A549 (cell line): ENCODE measurements around the gene BAHD1. TPM values are rescaled to one million over a fixed set of nuclear protein-coding genes. Genes with fewer than 3 reads are reported as not detected.

Source experiments
- ATAC-seq, 2 experiments: fragments of 200-7000 bp in 1 of 2; fragments of >200 bp in 1 of 2; cut with Nextera tagmentation in 1 of 2; cut with Tn5 transposase in 1 of 2; 3 replicates each; pipeline versions ENCODE4 v1.8.0 to v1.9.1; 2018 to 2020; ENCODE audit warnings: mild to moderate bottlenecking in 1 of 2, moderate library complexity in 1 of 2
- CTCF ChIA-PET: fragments of 300-600 bp; sonication (Branson Sonifier 250); formaldehyde crosslinking; extraction: SDS; loops from one replicate; lab custom pipeline; 2021; ENCODE audit warnings: antibody characterized with exemption, inconsistent platforms; lab: Yijun Ruan, JAX
- POLR2A ChIA-PET: fragments of 350-600 bp; formaldehyde crosslinking; extraction: SDS; loops from one replicate; lab custom pipeline; 2021; ENCODE audit warnings: antibody characterized with exemption, inconsistent platforms; lab: Yijun Ruan, JAX
- DNase-seq, 2 experiments: peaks; one replicate each; pipeline versions ENCODE4 v3.0.0 to v3.0.0-alpha.2; 2011 to 2016; ENCODE audit warnings: low read depth in 1 of 2, low spot score in 1 of 2
- FAIRE-seq: peaks from 2 replicates; lab custom pipeline; 2011; peaks lifted over from hg19 to GRCh38; lab: Jason Lieb, UNC
- H3K27ac ChIP-seq, 2 experiments: fragments of >200 bp; sonication (Bioruptor Twin); formaldehyde crosslinking; 3 replicates each; pipeline ENCODE4 v1.5.1; 2016 to 2017
- H3K4me1 ChIP-seq: fragments of >200 bp; sonication (Bioruptor Twin); formaldehyde crosslinking; 3 replicates; pipeline ENCODE4 v1.6.1; 2016
- H3K4me2 ChIP-seq: fragments of >200 bp; sonication (Bioruptor Twin); formaldehyde crosslinking; 3 replicates; pipeline ENCODE4 v1.6.1; 2016
- H3K4me3 ChIP-seq: fragments of >200 bp; sonication (Bioruptor Twin); formaldehyde crosslinking; 3 replicates; pipeline ENCODE4 v1.5.1; 2016
- H3K9me3 ChIP-seq: fragments of >200 bp; sonication (Bioruptor Twin); formaldehyde crosslinking; 3 replicates; pipeline ENCODE4 v1.6.1; 2016
- CHD2 ChIP-seq: fragments of 150-350 bp; IDR thresholded peaks from 2 replicates; pipeline ENCODE4 v1.6.1; 2014; ENCODE audit warnings: low read length; ENCODE audit not compliant: partially characterized antibody
- EHF ChIP-seq: fragments of 250-450 bp; sonication (Bioruptor Pico); IDR thresholded peaks from 2 replicates; pipeline ENCODE4 v1.5.0; 2020; ENCODE audit warnings: mild to moderate bottlenecking
- ESRRA ChIP-seq: fragments of 150-350 bp; IDR thresholded peaks from 2 replicates; pipeline ENCODE4 v1.6.1; 2014; ENCODE audit warnings: mild to moderate bottlenecking, low read length, borderline replicate concordance
- FOSB ChIP-seq: fragments of 250-450 bp; sonication (Bioruptor Pico); IDR thresholded peaks from 2 replicates; pipeline ENCODE4 v1.5.0; 2020; ENCODE audit warnings: mild to moderate bottlenecking, moderate library complexity
- FOXS1 ChIP-seq: fragments of 250-450 bp; sonication (Bioruptor Pico); IDR thresholded peaks from 2 replicates; pipeline ENCODE4 v1.5.0; 2020; ENCODE audit warnings: mild to moderate bottlenecking, moderate library complexity
- GATA3 ChIP-seq: IDR thresholded peaks from 2 replicates; pipeline ENCODE4 v1.6.1; 2012; ENCODE audit warnings: borderline replicate concordance
- HDAC2 ChIP-seq: fragments of 200-600 bp; sonication (generic); IDR thresholded peaks from 2 replicates; pipeline ENCODE4 v1.6.1; 2016
- HOXA7 ChIP-seq: fragments of 250-450 bp; sonication (Bioruptor Pico); IDR thresholded peaks from 2 replicates; pipeline ENCODE4 v1.5.0; 2020; ENCODE audit warnings: mild to moderate bottlenecking, moderate library complexity
- HOXB13 ChIP-seq: fragments of 250-450 bp; sonication (Bioruptor Pico); IDR thresholded peaks from 2 replicates; pipeline ENCODE4 v1.5.0; 2020; ENCODE audit warnings: low read depth, mild to moderate bottlenecking, moderate library complexity
- JUN ChIP-seq, 2 experiments: fragments of >200 bp; sonication (Bioruptor Twin); formaldehyde crosslinking; IDR thresholded peaks; 2 replicates in 1 of 2; 3 replicates in 1 of 2; pipeline ENCODE4 v1.6.1; 2016 to 2017
- KDM1A ChIP-seq: fragments of 200-600 bp; sonication (generic); IDR thresholded peaks from 2 replicates; pipeline ENCODE4 v1.6.1; 2016; ENCODE audit warnings: low read depth, mild to moderate bottlenecking
- MAZ ChIP-seq: fragments of 150-350 bp; IDR thresholded peaks from 2 replicates; pipeline ENCODE4 v1.6.1; 2014; ENCODE audit warnings: antibody characterized with exemption, low read depth, low read length, borderline replicate concordance
- POLR2A ChIP-seq: IDR thresholded peaks from 2 replicates; pipeline ENCODE4 v1.6.1; 2012; ENCODE audit warnings: mild to moderate bottlenecking, low read length
- RAD21 ChIP-seq, 2 experiments: fragments of >200 bp in 1 of 2; sonication (Bioruptor Twin) in 1 of 2; formaldehyde crosslinking in 1 of 2; IDR thresholded peaks in 1 of 2; conservative IDR thresholded peaks in 1 of 2; 2 replicates in 1 of 2; 3 replicates in 1 of 2; pipeline ENCODE4 v1.6.1; 2012 to 2018; ENCODE audit warnings: inconsistent platforms in 1 of 2
- RARB ChIP-seq: fragments of 250-450 bp; sonication (Bioruptor Pico); IDR thresholded peaks from 2 replicates; pipeline ENCODE4 v1.8.0; 2021; ENCODE audit warnings: mild to moderate bottlenecking, moderate library complexity
- RNF2 ChIP-seq: fragments of 200-600 bp; sonication (generic); IDR thresholded peaks from 2 replicates; pipeline ENCODE4 v1.6.1; 2016; ENCODE audit warnings: low read depth, mild to moderate bottlenecking, antibody characterized with exemption, moderate library complexity, borderline replicate concordance
- SMC3 ChIP-seq: fragments of >200 bp; sonication (Bioruptor Twin); formaldehyde crosslinking; IDR thresholded peaks from 3 replicates; pipeline ENCODE4 v1.6.1; 2018; ENCODE audit warnings: inconsistent platforms
- TFCP2L1 ChIP-seq: fragments of 250-450 bp; sonication (Bioruptor Pico); IDR thresholded peaks from 2 replicates; pipeline ENCODE4 v1.5.0; 2021; ENCODE audit warnings: mild to moderate bottlenecking
- WGBS: methylation state at CpG from one replicate; pipeline ENCODE4 v1.1.6; 2017; ENCODE audit errors: missing lambda C conversion rate; 5-methylcytosine and 5-hydroxymethylcytosine counted together
- polyA plus RNA-seq, 4 experiments: library from polyadenylated mRNA; depleted of rRNA in 3 of 4; stranded (reverse); fragments of >200 nt; fragmentation: RNase III in 1 of 4; extraction: RNeasy Plus Mini Kit Qiagen cat#74134 plus additional on column Dnase treatment in 1 of 4; gene quantifications; 2 replicates in 3 of 4; 3 replicates in 1 of 4; pipeline ENCODE4 v1.2.3, GENCODE V29; 2011 to 2017
- TF ChIP-seq, protein P1 (sequence below): fragments of 200-600 bp; sonication (generic); IDR thresholded peaks from 2 replicates; pipeline ENCODE4 v1.6.1; 2016; ENCODE audit warnings: antibody characterized with exemption, mild to moderate bottlenecking, moderate library complexity
- TF ChIP-seq, protein P2 (sequence below): fragments of >200 bp; sonication (Bioruptor Twin); formaldehyde crosslinking; IDR thresholded peaks from 3 replicates; pipeline ENCODE4 v1.6.1; 2016
- TF ChIP-seq, protein P3 (sequence below): fragments of >200 bp; sonication (Bioruptor Twin); formaldehyde crosslinking; IDR thresholded peaks from 2 replicates; pipeline ENCODE4 v1.6.1; 2016
- TF ChIP-seq, protein P4 (sequence below): fragments of >200 bp; sonication (Bioruptor Twin); formaldehyde crosslinking; IDR thresholded peaks from 3 replicates; pipeline ENCODE4 v1.5.1; 2016

The BAHD1 gene
- polyA plus RNA-seq, 2 of the 4 experiments (the other 2 are of a cell fraction) = 2.3 to 11.1 TPM

DNA sequence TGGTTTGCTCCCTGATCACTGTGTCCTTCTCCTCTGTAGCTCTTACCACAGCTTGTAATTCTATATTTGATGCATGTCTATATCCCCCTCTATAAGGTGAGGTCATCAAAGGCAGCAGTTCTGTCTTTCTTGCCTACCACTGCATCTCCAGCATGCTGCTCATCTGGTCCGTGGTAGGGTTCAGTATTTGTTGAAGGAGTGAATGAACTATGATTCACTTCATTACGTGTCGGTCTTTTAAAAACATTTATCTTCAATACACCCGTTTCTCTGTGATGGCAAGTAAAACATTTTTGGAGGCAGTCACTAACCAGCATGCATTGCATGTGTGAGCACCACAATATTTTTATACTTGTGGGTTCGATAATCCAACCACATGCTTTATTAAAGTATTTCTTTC lies 57.7 kb downstream of the BAHD1 start (continued):
- no peak for TF ChIP-seq SMC3
- TF ChIP-seq, protein P1, sequence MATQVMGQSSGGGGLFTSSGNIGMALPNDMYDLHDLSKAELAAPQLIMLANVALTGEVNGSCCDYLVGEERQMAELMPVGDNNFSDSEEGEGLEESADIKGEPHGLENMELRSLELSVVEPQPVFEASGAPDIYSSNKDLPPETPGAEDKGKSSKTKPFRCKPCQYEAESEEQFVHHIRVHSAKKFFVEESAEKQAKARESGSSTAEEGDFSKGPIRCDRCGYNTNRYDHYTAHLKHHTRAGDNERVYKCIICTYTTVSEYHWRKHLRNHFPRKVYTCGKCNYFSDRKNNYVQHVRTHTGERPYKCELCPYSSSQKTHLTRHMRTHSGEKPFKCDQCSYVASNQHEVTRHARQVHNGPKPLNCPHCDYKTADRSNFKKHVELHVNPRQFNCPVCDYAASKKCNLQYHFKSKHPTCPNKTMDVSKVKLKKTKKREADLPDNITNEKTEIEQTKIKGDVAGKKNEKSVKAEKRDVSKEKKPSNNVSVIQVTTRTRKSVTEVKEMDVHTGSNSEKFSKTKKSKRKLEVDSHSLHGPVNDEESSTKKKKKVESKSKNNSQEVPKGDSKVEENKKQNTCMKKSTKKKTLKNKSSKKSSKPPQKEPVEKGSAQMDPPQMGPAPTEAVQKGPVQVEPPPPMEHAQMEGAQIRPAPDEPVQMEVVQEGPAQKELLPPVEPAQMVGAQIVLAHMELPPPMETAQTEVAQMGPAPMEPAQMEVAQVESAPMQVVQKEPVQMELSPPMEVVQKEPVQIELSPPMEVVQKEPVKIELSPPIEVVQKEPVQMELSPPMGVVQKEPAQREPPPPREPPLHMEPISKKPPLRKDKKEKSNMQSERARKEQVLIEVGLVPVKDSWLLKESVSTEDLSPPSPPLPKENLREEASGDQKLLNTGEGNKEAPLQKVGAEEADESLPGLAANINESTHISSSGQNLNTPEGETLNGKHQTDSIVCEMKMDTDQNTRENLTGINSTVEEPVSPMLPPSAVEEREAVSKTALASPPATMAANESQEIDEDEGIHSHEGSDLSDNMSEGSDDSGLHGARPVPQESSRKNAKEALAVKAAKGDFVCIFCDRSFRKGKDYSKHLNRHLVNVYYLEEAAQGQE = no peak
- no peak for TF ChIP-seq FOXS1 (CRISPR knock-in tag)

DNA sequence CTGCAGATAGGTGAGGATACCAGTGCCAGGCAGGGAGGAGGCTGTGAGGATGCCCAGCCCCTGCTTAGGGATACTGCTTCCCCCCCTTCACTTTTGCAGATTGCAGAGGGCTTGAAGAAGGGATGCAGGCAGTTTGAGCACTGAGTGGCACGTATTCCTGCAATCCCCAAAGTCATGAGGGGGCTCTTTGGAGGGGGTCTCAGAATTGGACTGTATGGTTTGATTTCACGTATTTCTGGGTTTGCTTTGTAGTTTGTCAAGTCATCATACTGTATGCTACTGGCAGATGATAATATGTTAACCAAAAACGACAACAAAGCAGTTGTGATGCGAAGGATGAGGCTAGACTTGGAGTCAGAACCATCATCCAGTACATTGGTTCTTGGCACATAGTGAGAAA lies 58.1 kb downstream of the BAHD1 start:
- WGBS = 72% methylated on average over 4 of the region's 4 CpGs
- CTCF ChIA-PET = no interaction called here
- ATAC-seq = no peak
- Histone ChIP-seq H3K9me3 (no peaks in the 10 kb centered on the region), H3K4me2 (no peak overlapping the region), H3K4me1 (peaks cover 9% of the 10 kb centered on the region; the same call in 1 of the 3 replicates)
- DNase-seq = no peak
- no peak for FAIRE-seq
- TF ChIP-seq KDM1A (no peak), ESRRA (no peak), JUN (IDR thresholded peaks at IDR 0.05) (no peak), SMC3 (no peak), RAD21 (conservative IDR thresholded peaks at IDR 0.05 in 1 of 2, IDR thresholded peaks at IDR 0.05 in 1 of 2) (no peak), CHD2 (no peak), TFCP2L1 (CRISPR knock-in tag) (no peak), RARB (no peak), GATA3 (no peak), EHF (CRISPR knock-in tag) (no peak), MAZ (no peak)
- TF ChIP-seq, protein P2, sequence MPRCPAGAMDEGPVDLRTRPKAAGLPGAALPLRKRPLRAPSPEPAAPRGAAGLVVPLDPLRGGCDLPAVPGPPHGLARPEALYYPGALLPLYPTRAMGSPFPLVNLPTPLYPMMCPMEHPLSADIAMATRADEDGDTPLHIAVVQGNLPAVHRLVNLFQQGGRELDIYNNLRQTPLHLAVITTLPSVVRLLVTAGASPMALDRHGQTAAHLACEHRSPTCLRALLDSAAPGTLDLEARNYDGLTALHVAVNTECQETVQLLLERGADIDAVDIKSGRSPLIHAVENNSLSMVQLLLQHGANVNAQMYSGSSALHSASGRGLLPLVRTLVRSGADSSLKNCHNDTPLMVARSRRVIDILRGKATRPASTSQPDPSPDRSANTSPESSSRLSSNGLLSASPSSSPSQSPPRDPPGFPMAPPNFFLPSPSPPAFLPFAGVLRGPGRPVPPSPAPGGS = no peak
- TF ChIP-seq, protein P3, sequence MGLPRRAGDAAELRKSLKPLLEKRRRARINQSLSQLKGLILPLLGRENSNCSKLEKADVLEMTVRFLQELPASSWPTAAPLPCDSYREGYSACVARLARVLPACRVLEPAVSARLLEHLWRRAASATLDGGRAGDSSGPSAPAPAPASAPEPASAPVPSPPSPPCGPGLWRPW = no peak
- TF ChIP-seq, protein P1 = no peak
- TF ChIP-seq, all 56 proteins: peak for 0
- H3K4me3 ChIP-seq = no peak overlapping the region
- no peak overlapping the region for H3K27ac ChIP-seq
- POLR2A ChIA-PET = no interaction called here

DNA sequence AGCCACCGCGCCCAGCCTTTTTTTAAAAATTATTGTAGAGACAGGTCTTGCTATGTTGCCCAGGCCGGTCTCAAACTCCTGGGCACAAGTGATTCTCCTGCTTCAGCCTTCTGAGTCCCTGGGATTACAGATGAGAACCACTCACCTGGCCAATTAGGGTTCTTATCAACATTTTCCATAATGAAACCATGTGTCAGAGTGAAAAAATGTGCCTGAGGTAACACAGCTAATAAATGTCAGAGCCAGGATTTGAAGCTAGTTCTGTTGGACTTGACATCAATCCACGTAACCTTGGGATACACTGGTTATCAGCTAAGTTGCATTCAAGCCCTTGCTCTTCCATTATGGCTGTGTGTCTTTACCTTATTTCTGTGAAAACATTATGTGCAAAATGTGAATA lies 59.2 kb downstream of the BAHD1 start:
- no peak for DNase-seq
- no peak for FAIRE-seq

More for the DNA sequence above, 59.2 kb downstream of the BAHD1 start:
- no peak for TF ChIP-seq FOSB (CRISPR knock-in tag)
- TF ChIP-seq RNF2 = no peak
- TF ChIP-seq, protein P3 = no peak
- TF ChIP-seq HDAC2 = no peak
- TF ChIP-seq, protein P4, sequence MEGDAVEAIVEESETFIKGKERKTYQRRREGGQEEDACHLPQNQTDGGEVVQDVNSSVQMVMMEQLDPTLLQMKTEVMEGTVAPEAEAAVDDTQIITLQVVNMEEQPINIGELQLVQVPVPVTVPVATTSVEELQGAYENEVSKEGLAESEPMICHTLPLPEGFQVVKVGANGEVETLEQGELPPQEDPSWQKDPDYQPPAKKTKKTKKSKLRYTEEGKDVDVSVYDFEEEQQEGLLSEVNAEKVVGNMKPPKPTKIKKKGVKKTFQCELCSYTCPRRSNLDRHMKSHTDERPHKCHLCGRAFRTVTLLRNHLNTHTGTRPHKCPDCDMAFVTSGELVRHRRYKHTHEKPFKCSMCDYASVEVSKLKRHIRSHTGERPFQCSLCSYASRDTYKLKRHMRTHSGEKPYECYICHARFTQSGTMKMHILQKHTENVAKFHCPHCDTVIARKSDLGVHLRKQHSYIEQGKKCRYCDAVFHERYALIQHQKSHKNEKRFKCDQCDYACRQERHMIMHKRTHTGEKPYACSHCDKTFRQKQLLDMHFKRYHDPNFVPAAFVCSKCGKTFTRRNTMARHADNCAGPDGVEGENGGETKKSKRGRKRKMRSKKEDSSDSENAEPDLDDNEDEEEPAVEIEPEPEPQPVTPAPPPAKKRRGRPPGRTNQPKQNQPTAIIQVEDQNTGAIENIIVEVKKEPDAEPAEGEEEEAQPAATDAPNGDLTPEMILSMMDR = no peak
- no peak for TF ChIP-seq HOXA7
- no peak for TF ChIP-seq HOXB13 (CRISPR knock-in tag)
- TF ChIP-seq POLR2A = no peak
- WGBS = 67% methylated on average over 4 of the region's 4 CpGs
- H3K4me1 ChIP-seq = peaks cover 9% of the 10 kb centered on the region; the same call in 1 of the 3 replicates
- no peak overlapping the region for H3K4me3 ChIP-seq
- POLR2A ChIA-PET = no interaction called here
- H3K4me2 ChIP-seq = no peak overlapping the region
- no peaks in the 10 kb centered on the region for H3K9me3 ChIP-seq
- ATAC-seq = no peak
- CTCF ChIA-PET = no interaction called here
- no peak overlapping the region for H3K27ac ChIP-seq
